Measurements from ENCODE around the gene TSPAN9. TPM values are rescaled to one million over a fixed set of nuclear protein-coding genes. Genes with fewer than 3 reads are reported as not detected.

Gene TSPAN9
- total RNA-seq, 4 donors from 2014 or later: 13.7 to 35.4 (median 26.7) TPM

DNA sequence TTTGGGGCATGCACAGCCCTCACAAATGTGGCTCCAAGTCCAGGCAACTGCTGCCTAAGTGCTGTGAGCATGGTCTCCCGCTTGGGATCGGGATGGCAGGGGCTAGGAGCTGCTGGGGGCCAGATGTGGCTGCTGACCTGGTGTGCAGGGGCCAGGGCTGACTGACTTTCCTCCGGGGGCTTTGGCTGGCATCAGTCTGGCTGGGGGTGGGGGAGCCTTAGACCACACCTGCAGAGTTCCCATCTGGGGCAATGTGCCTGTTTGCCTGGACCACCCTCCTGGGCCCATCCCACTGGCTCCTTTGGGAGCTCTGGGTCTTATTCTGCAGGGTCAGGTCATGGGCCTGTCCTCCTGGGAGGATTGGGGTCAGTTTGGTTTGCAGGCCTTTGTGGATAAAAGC lies 90.5 kb downstream of the TSPAN9 start:
- H3K36me3 ChIP-seq: peaks cover 0 to 13% (median 0%) of the 10 kb centered on the region in 4 donors
- no peak for DNase-seq (ENCODE audit: extremely low spot score)
- peaks cover 9 to 27% (median 16%) of the 10 kb centered on the region in 4 donors for H3K4me1 ChIP-seq
- no peak overlapping the region for H3K4me3 ChIP-seq
- TF ChIP-seq, protein P1, sequence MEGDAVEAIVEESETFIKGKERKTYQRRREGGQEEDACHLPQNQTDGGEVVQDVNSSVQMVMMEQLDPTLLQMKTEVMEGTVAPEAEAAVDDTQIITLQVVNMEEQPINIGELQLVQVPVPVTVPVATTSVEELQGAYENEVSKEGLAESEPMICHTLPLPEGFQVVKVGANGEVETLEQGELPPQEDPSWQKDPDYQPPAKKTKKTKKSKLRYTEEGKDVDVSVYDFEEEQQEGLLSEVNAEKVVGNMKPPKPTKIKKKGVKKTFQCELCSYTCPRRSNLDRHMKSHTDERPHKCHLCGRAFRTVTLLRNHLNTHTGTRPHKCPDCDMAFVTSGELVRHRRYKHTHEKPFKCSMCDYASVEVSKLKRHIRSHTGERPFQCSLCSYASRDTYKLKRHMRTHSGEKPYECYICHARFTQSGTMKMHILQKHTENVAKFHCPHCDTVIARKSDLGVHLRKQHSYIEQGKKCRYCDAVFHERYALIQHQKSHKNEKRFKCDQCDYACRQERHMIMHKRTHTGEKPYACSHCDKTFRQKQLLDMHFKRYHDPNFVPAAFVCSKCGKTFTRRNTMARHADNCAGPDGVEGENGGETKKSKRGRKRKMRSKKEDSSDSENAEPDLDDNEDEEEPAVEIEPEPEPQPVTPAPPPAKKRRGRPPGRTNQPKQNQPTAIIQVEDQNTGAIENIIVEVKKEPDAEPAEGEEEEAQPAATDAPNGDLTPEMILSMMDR (IDR thresholded peaks at IDR 0.05): no peak
- TF ChIP-seq POLR2A (IDR thresholded peaks at IDR 0.05; ENCODE audit: low read depth): no peak
- TF ChIP-seq EP300 (IDR thresholded peaks at IDR 0.05): no peak
- no peak for TF ChIP-seq POLR2AphosphoS5 (IDR thresholded peaks at IDR 0.05)
- no peaks in the 10 kb centered on the region for H3K9me3 ChIP-seq
- H3K27ac ChIP-seq (replicated peaks in 1 of 4): no peak overlapping the region
- H3K27me3 ChIP-seq: no peaks in the 10 kb centered on the region
- 90% methylated on average over 2 of the region's 3 CpGs for WGBS
- intact Hi-C loops (cut with DNase I): no loop called here

DNA sequence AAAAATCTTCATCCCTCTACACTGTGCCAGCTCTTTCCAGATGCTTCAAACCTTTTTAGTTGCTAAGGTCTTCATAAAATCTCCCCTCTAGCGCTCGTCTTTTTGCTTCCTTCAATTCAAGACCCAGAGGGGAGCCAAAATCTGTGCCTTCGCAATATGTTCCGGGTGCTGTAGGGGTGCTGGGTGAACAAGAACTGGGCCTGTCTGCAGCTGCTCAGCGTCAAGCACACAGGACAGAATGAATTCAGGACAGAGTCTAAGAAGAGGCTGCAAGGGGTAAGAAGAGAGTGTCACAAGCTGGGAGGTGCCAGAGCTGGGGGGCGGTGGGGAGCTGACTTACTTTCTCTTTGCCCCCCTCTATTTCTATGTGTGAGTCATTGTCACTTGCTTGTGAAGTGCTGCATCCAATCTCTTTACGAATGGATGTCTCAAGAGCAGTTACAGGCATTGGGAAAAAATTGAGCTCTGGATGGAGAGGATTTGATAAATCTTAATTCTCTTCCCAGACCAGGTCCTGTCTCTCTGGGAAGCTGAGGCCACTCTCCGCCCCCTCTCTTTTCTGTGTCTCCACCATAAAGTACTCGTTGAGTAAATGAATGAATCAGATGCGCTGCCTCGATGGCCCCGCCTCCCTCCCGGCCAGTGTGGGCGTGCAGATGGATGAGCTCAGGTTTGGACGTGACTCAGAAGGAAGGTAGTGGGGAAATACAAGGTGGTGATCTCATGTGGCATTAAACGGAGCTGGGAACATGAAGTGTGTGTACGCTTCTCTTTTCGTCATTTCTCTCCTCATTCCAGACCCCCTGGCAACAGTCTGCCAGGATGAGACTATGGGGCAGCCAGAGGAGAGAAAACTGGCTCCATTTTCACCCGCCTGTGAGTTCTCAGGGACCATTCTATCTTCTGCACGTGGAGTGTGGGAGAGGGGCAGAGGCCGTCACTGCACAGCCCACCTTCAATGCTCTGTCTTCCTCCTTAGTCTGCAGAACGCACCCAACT lies 91.3 kb downstream of the TSPAN9 start:
- DNase-seq (ENCODE audit: extremely low spot score): no peak
- intact Hi-C loops (cut with DNase I): no loop called here
- 58% methylated on average over 22 of the region's 22 CpGs for WGBS

DNA sequence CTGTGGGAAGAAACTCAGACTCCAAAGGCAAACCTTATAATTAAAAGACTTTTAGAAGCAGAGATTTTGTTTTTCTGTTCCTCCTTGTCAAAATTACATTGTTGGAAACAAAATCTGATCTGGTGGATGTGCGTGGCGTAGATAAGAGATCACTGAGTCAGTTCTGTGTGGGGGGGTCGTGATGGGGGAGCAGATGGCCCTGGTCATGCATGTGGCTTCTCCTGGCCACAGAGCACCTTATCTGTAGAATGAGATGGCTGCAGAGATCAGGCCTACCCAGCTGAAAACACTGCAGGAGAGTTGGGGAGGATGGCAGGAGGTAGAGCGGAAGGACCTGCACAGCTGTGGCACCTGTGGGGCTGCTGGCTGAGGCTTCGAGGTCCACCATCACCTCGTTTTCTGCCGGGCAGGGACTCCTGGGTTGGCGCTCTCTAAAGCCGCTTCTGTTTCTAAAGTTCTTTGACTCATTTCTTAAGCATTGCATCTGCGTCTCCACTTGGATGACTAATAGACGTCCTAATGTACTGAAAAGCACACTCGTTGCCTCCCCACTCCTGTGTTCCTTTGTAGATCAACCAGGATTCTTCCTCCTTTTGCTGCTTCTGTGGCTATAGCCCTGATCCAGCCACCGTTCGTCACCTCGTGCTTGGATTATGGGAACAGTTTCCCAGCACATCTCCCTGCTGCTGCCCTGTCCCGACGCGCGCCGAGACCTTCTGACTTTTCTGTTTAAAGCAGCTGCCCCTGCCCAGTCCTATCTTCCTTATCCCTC lies 93.4 kb downstream of the TSPAN9 start:
- no peak for DNase-seq (ENCODE audit: extremely low spot score)
- Histone ChIP-seq H3K36me3 (peaks cover 0 to 13% (median 0%) of the 10 kb centered on the region in 4 donors), H3K27me3 (no peaks in the 10 kb centered on the region), H3K27ac (replicated peaks in 1 of 4) (no peak overlapping the region), H3K9me3 (no peaks in the 10 kb centered on the region), H3K4me3 (no peak overlapping the region), H3K4me1 (peaks cover 12 to 21% (median 17%) of the 10 kb centered on the region in 4 donors)
- intact Hi-C loops (cut with DNase I): no loop called here
- TF ChIP-seq EP300 (IDR thresholded peaks at IDR 0.05): no peak
- TF ChIP-seq POLR2AphosphoS5 (IDR thresholded peaks at IDR 0.05): no peak
- TF ChIP-seq, protein P1 (IDR thresholded peaks at IDR 0.05): no peak
- TF ChIP-seq POLR2A (IDR thresholded peaks at IDR 0.05; ENCODE audit: low read depth): no peak
- 88% methylated on average over 20 of the region's 20 CpGs for WGBS

More for the DNA sequence above, 91.3 kb downstream of the TSPAN9 start:
- Histone ChIP-seq H3K4me3 (no peak overlapping the region), H3K27me3 (no peaks in the 10 kb centered on the region), H3K9me3 (no peaks in the 10 kb centered on the region), H3K27ac (replicated peaks in 1 of 4) (no peak overlapping the region), H3K4me1 (peaks cover 12 to 27% (median 17%) of the 10 kb centered on the region in 4 donors), H3K36me3 (peaks cover 0 to 13% (median 0%) of the 10 kb centered on the region in 4 donors)
- TF ChIP-seq POLR2A (IDR thresholded peaks at IDR 0.05; ENCODE audit: low read depth): no peak
- TF ChIP-seq POLR2AphosphoS5 (IDR thresholded peaks at IDR 0.05): no peak
- TF ChIP-seq, protein P1 (IDR thresholded peaks at IDR 0.05): no peak
- TF ChIP-seq EP300 (IDR thresholded peaks at IDR 0.05): no peak

DNA sequence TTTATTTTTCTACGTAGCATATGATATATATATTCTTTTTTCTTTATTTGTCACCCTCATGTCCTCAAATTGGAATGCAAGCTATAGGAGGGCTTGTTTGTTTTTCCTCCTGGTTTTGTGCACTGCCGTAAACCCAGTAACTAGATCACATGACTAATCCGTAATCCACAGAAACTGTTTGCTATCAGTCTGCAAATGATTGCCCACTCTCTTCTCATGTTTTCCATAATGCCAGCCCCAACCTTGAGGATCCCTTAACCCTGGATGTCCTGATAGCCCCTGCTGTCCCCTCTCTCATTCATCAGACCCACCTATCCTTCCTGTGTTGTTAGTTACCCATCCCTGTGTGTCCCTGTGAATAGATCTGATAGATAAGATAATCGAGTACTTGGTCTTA lies 94.0 kb downstream of the TSPAN9 start:
- Histone ChIP-seq H3K9me3 (no peaks in the 10 kb centered on the region), H3K4me3 (no peak overlapping the region), H3K27me3 (no peaks in the 10 kb centered on the region), H3K36me3 (peaks cover 0 to 13% (median 0%) of the 10 kb centered on the region in 4 donors), H3K4me1 (peaks cover 12 to 21% (median 18%) of the 10 kb centered on the region in 4 donors), H3K27ac (replicated peaks in 1 of 4) (no peak overlapping the region)
- intact Hi-C loops (cut with DNase I): no loop called here
- TF ChIP-seq POLR2AphosphoS5 (IDR thresholded peaks at IDR 0.05) (no peak), POLR2A (IDR thresholded peaks at IDR 0.05; ENCODE audit: low read depth) (no peak), EP300 (IDR thresholded peaks at IDR 0.05) (no peak)
- TF ChIP-seq, protein P1 (IDR thresholded peaks at IDR 0.05): no peak
- DNase-seq (ENCODE audit: extremely low spot score): no peak
- 67% methylated on average over 4 of the region's 4 CpGs for WGBS
